Vagina (tissue), 2 donors: ENCODE data around the gene EYS.
"Not testable (repeated sequence)": the region's sequence is repeated elsewhere in the genome, so short reads cannot be mapped to it uniquely, and the experiment has no call there.

Experiments
- CTCF ChIP-seq, 3 experiments: fragments of 450-650 bp in 2 of 3; fragments of 200-600 bp in 1 of 3; sonication (generic) in 1 of 3; IDR thresholded peaks; one replicate each; pipeline ENCODE4 v1.5.1; 2017 to 2019; ENCODE audit warnings: antibody characterized with exemption in 3 of 3, mild to moderate bottlenecking in 2 of 3, moderate library complexity in 2 of 3
- POLR2AphosphoS5 ChIP-seq, 2 donors: sonication (generic); formaldehyde crosslinking; IDR thresholded peaks; one replicate each; pipeline ENCODE4 v1.9.0; 2017; ENCODE audit warnings: antibody characterized with exemption in 2 of 2, mild to moderate bottlenecking in 2 of 2, low read depth in 1 of 2; ENCODE audit not compliant: insufficient read depth in 1 of 2

GRCh38 chr6:65002882-65003281 lies 704.1 kb downstream of the EYS start:
- not testable (repeated sequence) for TF ChIP-seq CTCF (IDR thresholded peaks at IDR 0.05); POLR2AphosphoS5 (IDR thresholded peaks at IDR 0.05; ENCODE audit: insufficient read depth in 1 of 2, low read depth in 1 of 2)
